GM12865 (cell line): ENCODE results near the gene KCNC1.

ENCODE experiments used
- DNase-seq: peaks from one replicate; pipeline ENCODE4 v3.0.0; 2010; ENCODE audit warnings: low read depth
- H3K4me3 ChIP-seq: 2 replicates; pipeline ENCODE4 v1.5.1; 2011; ENCODE audit warnings: mild to moderate bottlenecking, low read depth, low read length, control low read depth
- TF ChIP-seq, protein P1 (sequence below): IDR thresholded peaks from 2 replicates; pipeline ENCODE4 v1.5.1; 2011; ENCODE audit warnings: low read length, control low read depth, low read depth, inconsistent platforms; ENCODE audit not compliant: insufficient read depth; ENCODE audit errors: missing control alignments

Gene KCNC1

DNA sequence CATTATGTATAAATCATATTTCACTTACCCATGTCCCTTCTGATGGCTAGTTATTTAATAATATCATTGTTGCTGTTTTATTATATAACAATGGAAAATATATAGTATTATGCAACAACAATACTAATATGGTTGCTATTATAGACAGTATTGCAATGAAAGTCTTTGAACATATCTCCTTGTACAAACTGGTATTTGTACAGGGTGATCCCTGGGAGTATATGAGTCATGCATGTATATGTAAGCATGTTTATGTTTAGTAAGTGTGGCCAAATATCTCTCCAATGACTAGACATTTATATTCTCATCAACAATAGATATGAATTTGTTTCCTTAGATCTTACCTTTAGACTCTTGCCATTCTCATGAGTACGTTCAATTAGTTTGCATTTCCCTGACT lies 55.9 kb downstream of the KCNC1 start:
- TF ChIP-seq, protein P1, sequence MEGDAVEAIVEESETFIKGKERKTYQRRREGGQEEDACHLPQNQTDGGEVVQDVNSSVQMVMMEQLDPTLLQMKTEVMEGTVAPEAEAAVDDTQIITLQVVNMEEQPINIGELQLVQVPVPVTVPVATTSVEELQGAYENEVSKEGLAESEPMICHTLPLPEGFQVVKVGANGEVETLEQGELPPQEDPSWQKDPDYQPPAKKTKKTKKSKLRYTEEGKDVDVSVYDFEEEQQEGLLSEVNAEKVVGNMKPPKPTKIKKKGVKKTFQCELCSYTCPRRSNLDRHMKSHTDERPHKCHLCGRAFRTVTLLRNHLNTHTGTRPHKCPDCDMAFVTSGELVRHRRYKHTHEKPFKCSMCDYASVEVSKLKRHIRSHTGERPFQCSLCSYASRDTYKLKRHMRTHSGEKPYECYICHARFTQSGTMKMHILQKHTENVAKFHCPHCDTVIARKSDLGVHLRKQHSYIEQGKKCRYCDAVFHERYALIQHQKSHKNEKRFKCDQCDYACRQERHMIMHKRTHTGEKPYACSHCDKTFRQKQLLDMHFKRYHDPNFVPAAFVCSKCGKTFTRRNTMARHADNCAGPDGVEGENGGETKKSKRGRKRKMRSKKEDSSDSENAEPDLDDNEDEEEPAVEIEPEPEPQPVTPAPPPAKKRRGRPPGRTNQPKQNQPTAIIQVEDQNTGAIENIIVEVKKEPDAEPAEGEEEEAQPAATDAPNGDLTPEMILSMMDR: no peak
- H3K4me3 ChIP-seq: no peak overlapping the region
- no peak for DNase-seq

DNA sequence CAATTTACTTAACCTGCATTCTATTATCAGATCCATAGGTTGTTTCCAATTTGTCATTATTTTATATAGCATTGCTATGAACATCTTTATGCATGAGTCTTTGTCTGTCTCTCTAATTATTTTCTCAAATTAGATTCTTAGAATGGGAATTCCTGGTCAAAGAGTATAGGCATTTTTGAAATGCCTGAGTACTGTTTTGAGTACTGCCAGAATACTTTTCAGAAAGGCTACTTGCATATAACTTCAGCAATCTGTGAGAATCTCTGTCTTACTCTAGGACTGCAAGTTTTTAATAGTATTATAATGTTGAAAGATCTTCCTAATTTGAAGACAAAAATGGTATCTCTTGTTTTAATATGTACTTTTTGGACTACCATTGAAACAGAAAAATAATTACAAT lies 56.6 kb downstream of the KCNC1 start:
- no peak for DNase-seq
- no peak overlapping the region for H3K4me3 ChIP-seq
- TF ChIP-seq, protein P1: no peak

DNA sequence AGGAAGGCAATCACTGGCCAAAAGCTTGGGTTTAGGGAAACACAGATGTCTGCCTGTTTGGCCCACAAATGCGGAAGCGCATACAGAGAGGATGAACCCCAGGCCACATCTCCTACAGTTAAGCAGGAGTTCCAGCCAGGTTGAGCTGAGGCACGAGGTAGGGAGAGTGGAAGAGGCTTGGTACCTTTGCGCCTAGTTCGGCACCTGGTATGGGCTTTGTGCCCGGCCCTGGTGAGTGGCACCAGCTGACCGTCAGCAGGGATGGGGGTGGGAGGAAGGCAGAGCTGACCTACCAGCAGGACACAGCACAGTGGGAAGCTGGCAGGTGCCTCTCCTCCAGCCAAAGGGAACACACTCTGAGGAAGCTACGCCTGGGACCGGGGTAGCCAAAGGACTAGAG lies 57.6 kb downstream of the KCNC1 start:
- TF ChIP-seq, protein P1: no peak
- H3K4me3 ChIP-seq: no peak overlapping the region
- DNase-seq: no peak

DNA sequence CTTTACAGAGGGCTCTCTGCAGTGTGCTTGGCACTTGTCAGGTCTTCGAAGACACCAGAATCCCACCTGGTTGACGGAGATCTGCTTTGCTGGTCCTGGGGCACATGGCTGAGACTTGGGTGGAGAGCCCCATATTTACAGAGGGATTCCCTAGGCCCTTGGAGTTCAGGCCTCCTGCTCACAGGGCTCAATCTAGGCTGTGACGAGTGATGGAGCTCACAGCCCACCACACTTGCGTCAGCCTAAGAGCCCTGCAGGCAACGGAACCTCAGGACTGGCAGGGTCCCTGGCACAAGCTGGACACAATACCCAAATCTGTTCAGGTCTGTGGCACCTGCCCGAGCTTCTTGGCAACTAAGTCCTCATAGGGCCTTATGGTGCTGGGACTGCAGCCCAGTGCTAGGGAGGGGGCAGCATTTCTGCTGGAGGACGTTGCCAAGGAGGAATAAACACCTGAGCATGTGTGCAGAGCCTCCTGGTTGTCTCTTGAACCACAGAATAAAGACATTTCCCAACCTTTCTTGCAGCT lies 59.1 kb downstream of the KCNC1 start:
- no peak overlapping the region for H3K4me3 ChIP-seq
- TF ChIP-seq, protein P1: no peak
- no peak for DNase-seq

DNA sequence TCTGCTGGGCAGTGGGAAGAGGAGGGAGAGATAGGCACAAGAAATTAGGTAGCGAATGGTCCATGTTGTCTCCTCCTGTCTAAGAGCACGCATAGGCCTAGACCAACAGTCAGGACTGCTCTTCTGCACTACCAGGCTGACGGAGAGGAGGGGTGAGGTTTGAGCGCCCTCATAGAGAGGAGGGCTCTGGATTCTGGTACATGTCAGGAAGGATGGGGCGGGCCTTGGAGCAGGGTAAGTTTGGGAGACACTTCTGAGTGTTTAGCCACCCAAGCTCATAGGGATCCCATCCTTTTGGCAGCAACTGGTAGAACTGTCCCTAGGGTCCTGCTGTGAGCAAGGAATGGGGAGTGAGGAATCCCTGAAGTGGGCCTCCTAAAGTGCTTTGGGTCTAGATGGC lies 60.4 kb downstream of the KCNC1 start:
- TF ChIP-seq, protein P1: no peak
- no peak overlapping the region for H3K4me3 ChIP-seq
- DNase-seq: no peak

DNA sequence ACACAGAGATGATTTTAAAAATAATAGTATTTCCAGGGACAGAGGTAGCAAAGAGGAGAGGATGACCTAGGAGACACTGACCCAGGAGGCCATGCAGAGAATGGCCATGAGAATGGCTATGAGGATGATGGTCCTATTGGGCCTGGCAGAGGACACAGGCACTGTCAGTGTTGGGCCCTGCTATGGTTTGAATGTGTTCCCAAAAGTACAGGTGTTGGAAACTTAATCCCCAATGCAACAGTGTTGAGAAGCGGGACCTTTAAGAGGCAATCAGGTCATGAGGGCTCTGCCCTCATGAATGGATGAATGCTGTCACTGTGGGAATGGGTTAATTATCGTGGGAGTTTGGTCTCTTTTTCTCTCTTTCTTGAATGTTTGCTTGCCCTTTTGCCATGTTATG lies 61.6 kb downstream of the KCNC1 start:
- TF ChIP-seq, protein P1: no peak
- no peak for DNase-seq
- no peak overlapping the region for H3K4me3 ChIP-seq

DNA sequence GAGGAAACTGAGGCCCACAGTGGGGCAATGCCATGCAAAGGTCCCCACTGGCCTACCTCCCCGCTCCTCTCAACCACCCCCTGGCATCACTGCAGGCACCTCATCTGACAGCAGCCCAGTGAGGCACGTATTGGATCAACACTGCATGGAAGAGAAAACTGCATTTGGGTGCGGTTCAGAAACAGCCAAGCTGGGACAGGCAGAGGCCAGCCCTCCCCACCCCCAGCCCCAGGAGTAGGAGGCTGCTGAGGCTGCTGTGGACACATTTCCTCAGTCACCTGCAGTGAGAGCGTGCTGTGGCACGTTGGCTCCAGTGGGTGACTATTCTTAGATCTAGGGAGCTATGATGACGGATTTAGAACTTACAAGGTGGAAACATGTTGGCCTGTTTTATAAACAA lies 63.7 kb downstream of the KCNC1 start:
- DNase-seq: no peak
- TF ChIP-seq, protein P1: no peak
- no peak overlapping the region for H3K4me3 ChIP-seq
